ENCODE measurements around the gene FZD4. TPM values are rescaled to one million over a fixed set of nuclear protein-coding genes. Genes with fewer than 3 reads are reported as not detected.

The FZD4 gene
- total RNA-seq, 1 experiment from 2014 or later: 7.7 TPM

- TF ChIP-seq SMAD4 (CRISPR knock-in tag; IDR thresholded peaks at IDR 0.05): no peak
- no peak for TF ChIP-seq ZNF396 (CRISPR knock-in tag; IDR thresholded peaks at IDR 0.05; ENCODE audit: borderline replicate concordance)
- TF ChIP-seq AFF4 (CRISPR knock-in tag; IDR thresholded peaks at IDR 0.05; ENCODE audit: borderline replicate concordance): no peak
- TF ChIP-seq ZMAT4 (CRISPR knock-in tag; IDR thresholded peaks at IDR 0.05): no peak
- TF ChIP-seq, protein P1, sequence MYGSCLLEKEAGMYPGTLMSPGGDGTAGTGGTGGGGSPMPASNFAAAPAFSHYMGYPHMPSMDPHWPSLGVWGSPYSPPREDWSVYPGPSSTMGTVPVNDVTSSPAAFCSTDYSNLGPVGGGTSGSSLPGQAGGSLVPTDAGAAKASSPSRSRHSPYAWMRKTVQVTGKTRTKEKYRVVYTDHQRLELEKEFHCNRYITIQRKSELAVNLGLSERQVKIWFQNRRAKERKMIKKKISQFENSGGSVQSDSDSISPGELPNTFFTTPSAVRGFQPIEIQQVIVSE (CRISPR knock-in tag; IDR thresholded peaks at IDR 0.05; ENCODE audit: borderline replicate concordance): no peak
- no peak for TF ChIP-seq MLX (CRISPR knock-in tag; IDR thresholded peaks at IDR 0.05)
- TF ChIP-seq IRF2 (CRISPR knock-in tag; IDR thresholded peaks at IDR 0.05; ENCODE audit: borderline replicate concordance, low read depth): no peak
Measured at GRCh38 chr11:86952221-86952875, 2.8 kb downstream of the FZD4 start (continued).

DNA sequence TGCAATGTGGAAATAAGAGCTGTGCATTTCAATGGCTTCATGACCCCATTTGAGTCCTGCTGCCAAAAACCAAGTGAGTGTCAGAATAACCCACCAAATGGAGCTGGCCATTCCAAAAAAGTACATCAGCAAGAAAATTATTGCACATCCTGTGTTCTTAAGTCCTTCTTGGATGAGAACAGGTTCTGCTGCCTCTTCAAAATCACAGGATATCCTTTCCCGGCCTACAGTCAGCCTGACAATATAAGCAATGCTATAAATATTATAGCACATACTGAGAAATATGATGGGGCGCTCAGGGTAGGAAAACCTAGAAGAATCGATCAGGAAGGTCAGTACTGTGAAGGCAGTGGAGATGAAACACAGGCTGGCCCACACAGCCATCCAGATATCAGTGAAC is 3.5 kb downstream of the FZD4 start:
- DNase-seq (ENCODE audit: low spot score) (no peak), ATAC-seq (no peak)
- TF ChIP-seq NR3C1 (CRISPR knock-in tag; conservative IDR thresholded peaks at IDR 0.05; ENCODE audit: low read depth): no peak
- no peak for TF ChIP-seq MXD4 (CRISPR knock-in tag; IDR thresholded peaks at IDR 0.05; ENCODE audit: borderline replicate concordance)
- TF ChIP-seq ATF6 (CRISPR knock-in tag; IDR thresholded peaks at IDR 0.05): no peak
- peaks cover 24% of the 10 kb centered on the region for H3K36me3 Mint-ChIP-seq
- ChIA-PET POLR2A (no interaction called here), CTCF (interaction anchor here (2.3 kb wide), 1 partner anchor 12 kb away, joined by 7 read pairs; no protein-coding TSS in a partner anchor)
- peaks cover 38% of the 10 kb centered on the region for H3K4me1 Mint-ChIP-seq
- H3K4me3 Mint-ChIP-seq: no peak overlapping the region
- peaks cover 22% of the 10 kb centered on the region for H3K27me3 Mint-ChIP-seq (ENCODE audit: low read depth)
- no peaks in the 10 kb centered on the region for H3K9me3 Mint-ChIP-seq
- no peak overlapping the region for H3K27ac Mint-ChIP-seq

- CTCF ChIA-PET: interaction anchor here (2.3 kb wide), 1 partner anchor 11 kb away, joined by 7 read pairs; no protein-coding TSS in a partner anchor
- peaks cover 34% of the 10 kb centered on the region for H3K4me1 Mint-ChIP-seq
- DNase-seq (ENCODE audit: low spot score): no peak
- ATAC-seq: no peak
- POLR2A ChIA-PET: no interaction called here
- H3K36me3 Mint-ChIP-seq: peaks cover 28% of the 10 kb centered on the region
- no peak overlapping the region for H3K27ac Mint-ChIP-seq
- H3K4me3 Mint-ChIP-seq: no peak overlapping the region
- no peaks in the 10 kb centered on the region for H3K9me3 Mint-ChIP-seq
- peaks cover 19% of the 10 kb centered on the region for H3K27me3 Mint-ChIP-seq (ENCODE audit: low read depth)
- TF ChIP-seq, protein P2, sequence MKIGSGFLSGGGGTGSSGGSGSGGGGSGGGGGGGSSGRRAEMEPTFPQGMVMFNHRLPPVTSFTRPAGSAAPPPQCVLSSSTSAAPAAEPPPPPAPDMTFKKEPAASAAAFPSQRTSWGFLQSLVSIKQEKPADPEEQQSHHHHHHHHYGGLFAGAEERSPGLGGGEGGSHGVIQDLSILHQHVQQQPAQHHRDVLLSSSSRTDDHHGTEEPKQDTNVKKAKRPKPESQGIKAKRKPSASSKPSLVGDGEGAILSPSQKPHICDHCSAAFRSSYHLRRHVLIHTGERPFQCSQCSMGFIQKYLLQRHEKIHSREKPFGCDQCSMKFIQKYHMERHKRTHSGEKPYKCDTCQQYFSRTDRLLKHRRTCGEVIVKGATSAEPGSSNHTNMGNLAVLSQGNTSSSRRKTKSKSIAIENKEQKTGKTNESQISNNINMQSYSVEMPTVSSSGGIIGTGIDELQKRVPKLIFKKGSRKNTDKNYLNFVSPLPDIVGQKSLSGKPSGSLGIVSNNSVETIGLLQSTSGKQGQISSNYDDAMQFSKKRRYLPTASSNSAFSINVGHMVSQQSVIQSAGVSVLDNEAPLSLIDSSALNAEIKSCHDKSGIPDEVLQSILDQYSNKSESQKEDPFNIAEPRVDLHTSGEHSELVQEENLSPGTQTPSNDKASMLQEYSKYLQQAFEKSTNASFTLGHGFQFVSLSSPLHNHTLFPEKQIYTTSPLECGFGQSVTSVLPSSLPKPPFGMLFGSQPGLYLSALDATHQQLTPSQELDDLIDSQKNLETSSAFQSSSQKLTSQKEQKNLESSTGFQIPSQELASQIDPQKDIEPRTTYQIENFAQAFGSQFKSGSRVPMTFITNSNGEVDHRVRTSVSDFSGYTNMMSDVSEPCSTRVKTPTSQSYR (CRISPR knock-in tag; IDR thresholded peaks at IDR 0.05): no peak
- TF ChIP-seq, protein P3, sequence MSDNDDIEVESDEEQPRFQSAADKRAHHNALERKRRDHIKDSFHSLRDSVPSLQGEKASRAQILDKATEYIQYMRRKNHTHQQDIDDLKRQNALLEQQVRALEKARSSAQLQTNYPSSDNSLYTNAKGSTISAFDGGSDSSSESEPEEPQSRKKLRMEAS (CRISPR knock-in tag; IDR thresholded peaks at IDR 0.05): no peak
- no peak for TF ChIP-seq SMAD4 (CRISPR knock-in tag; IDR thresholded peaks at IDR 0.05)
- TF ChIP-seq, protein P4, sequence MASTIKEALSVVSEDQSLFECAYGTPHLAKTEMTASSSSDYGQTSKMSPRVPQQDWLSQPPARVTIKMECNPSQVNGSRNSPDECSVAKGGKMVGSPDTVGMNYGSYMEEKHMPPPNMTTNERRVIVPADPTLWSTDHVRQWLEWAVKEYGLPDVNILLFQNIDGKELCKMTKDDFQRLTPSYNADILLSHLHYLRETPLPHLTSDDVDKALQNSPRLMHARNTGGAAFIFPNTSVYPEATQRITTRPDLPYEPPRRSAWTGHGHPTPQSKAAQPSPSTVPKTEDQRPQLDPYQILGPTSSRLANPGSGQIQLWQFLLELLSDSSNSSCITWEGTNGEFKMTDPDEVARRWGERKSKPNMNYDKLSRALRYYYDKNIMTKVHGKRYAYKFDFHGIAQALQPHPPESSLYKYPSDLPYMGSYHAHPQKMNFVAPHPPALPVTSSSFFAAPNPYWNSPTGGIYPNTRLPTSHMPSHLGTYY (CRISPR knock-in tag; IDR thresholded peaks at IDR 0.05): no peak
- TF ChIP-seq ZNF532 (CRISPR knock-in tag; IDR thresholded peaks at IDR 0.05; ENCODE audit: borderline replicate concordance): no peak
- no peak for TF ChIP-seq ZNF219 (CRISPR knock-in tag; IDR thresholded peaks at IDR 0.05; ENCODE audit: borderline replicate concordance)
Measured at GRCh38 chr11:86950661-86950995, 4.6 kb downstream of the FZD4 start.
